WTC11 (cell line): Measurements from ENCODE around the gene CHRM1. TPM values are rescaled to one million over a fixed set of nuclear protein-coding genes. Genes with fewer than 3 reads are reported as not detected.

Experiments
- AFF4 ChIP-seq: sonication (generic); formaldehyde crosslinking; IDR thresholded peaks from 2 replicates; pipeline ENCODE4 v1.8.1; 2023; ENCODE audit warnings: mild to moderate bottlenecking, missing genetic modification reagents, borderline replicate concordance
- ARID4B ChIP-seq: sonication (generic); formaldehyde crosslinking; IDR thresholded peaks from 2 replicates; pipeline ENCODE4 v1.8.0; 2023; ENCODE audit warnings: missing genetic modification reagents, mild to moderate bottlenecking, borderline replicate concordance
- ATF6 ChIP-seq: sonication (generic); formaldehyde crosslinking; IDR thresholded peaks from 2 replicates; pipeline ENCODE4 v1.8.1; 2023; ENCODE audit warnings: mild to moderate bottlenecking, missing genetic modification reagents
- E2F5 ChIP-seq: sonication (generic); formaldehyde crosslinking; IDR thresholded peaks from 2 replicates; pipeline ENCODE4 v1.8.1; 2022; ENCODE audit warnings: mild to moderate bottlenecking, moderate library complexity, missing genetic modification reagents
- HMGA2 ChIP-seq: fragments of 250-450 bp; sonication (Bioruptor Pico); IDR thresholded peaks from 2 replicates; pipeline ENCODE4 v1.4.0; 2021; ENCODE audit warnings: mild to moderate bottlenecking, moderate library complexity
- MAX ChIP-seq: sonication (generic); formaldehyde crosslinking; IDR thresholded peaks from 2 replicates; pipeline ENCODE4 v1.8.0; 2022; ENCODE audit warnings: mild to moderate bottlenecking, missing genetic modification reagents
- SMAD4 ChIP-seq: sonication (generic); formaldehyde crosslinking; IDR thresholded peaks from 2 replicates; pipeline ENCODE4 v1.8.0; 2022; ENCODE audit warnings: mild to moderate bottlenecking, missing genetic modification reagents
- TEAD1 ChIP-seq: sonication (generic); formaldehyde crosslinking; IDR thresholded peaks from 2 replicates; pipeline ENCODE4 v1.8.0; 2022; ENCODE audit warnings: mild to moderate bottlenecking, missing genetic modification reagents
- ZBTB21 ChIP-seq: sonication (generic); formaldehyde crosslinking; IDR thresholded peaks from 2 replicates; pipeline ENCODE4 v1.8.1; 2023; ENCODE audit warnings: mild to moderate bottlenecking, missing genetic modification reagents, borderline replicate concordance
- ZNF532 ChIP-seq: fragments of 250-450 bp; sonication (Bioruptor Pico); IDR thresholded peaks from 2 replicates; pipeline ENCODE4 v1.9.0; 2021; ENCODE audit warnings: mild to moderate bottlenecking, borderline replicate concordance
- total RNA-seq: library from RNA; stranded (reverse); gene quantifications from 3 replicates; pipeline ENCODE4 v1.2.3, GENCODE V29; 2021

The CHRM1 gene
- total RNA-seq, 1 experiment from 2014 or later = not detected

- peak; percentile 72 for TF ChIP-seq MAX (CRISPR knock-in tag)
- TF ChIP-seq ATF6 (CRISPR knock-in tag) = no peak
- TF ChIP-seq TEAD1 = no peak
- TF ChIP-seq SMAD4 (CRISPR knock-in tag) = no peak
- TF ChIP-seq E2F5 (CRISPR knock-in tag) = 0 out of 2 replicates have a peak, but pooled peaks have one; percentile 29
- no peak for TF ChIP-seq ARID4B (CRISPR knock-in tag)
- TF ChIP-seq HMGA2 (CRISPR knock-in tag) = no peak
- no peak for TF ChIP-seq ZBTB21 (CRISPR knock-in tag)
- no peak for TF ChIP-seq AFF4 (CRISPR knock-in tag)
- TF ChIP-seq ZNF532 (CRISPR knock-in tag) = no peak
These were observed 2.6 kb upstream of the CHRM1 start (continued) for GRCh38 chr11:62923601-62924411.
